HG02678 (cell line): ENCODE results near the gene IBA57.
"Not testable (repeated sequence)": the region's sequence is repeated elsewhere in the genome, so short reads cannot be mapped to it uniquely, and the experiment has no call there.

Experiments
- ATAC-seq: cut with Tn5 transposase; IDR thresholded peaks from one replicate; pipeline ENCODE4 v1.9.1; 2021; ENCODE audit warnings: mild to moderate bottlenecking, moderate library complexity; ENCODE audit not compliant: unreplicated experiment

Gene IBA57

GRCh38 chr1:228184152-228184551 lies 18.5 kb downstream of the IBA57 start:
- ATAC-seq: no peak

DNA sequence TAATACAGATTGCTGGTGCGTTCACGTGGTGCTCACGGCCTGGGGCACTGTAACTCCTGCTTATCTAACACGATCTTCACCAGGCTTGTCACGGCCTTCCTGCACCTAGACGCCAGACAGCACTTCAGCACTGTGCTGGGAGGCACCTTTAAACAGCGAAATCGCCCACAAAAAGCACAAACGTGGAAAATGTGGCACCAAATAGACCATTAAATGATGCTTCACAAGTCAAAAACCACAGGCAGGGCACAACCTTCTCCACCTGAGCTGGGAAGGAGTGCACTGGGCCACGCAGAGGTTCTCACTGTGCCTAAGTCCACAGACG lies 20.0 kb downstream of the IBA57 start:
- ATAC-seq: no peak

- ATAC-seq: not testable (repeated sequence)
These were observed 22.6 kb downstream of the IBA57 start for GRCh38 chr1:228188249-228188648.

DNA sequence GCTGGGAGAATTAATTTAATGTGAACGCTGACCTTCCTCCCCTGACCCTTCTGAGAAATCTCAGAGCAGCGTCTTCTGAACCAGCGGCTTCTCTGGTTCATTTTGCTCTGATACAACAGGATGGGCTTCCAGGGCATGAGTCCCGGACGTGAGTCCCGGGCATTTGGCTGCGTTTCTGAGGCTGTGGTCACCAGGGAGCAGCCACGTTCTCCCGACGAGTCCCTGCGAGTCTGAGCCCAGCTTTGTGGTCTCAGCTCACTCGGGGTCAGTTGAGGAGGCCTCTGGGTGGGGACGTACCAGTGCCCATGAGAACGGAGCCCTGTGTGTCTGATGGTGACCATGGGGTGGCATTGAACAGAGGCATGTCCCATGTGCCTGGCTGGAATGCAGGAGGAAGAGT lies 24.6 kb downstream of the IBA57 start:
- no peak for ATAC-seq

DNA sequence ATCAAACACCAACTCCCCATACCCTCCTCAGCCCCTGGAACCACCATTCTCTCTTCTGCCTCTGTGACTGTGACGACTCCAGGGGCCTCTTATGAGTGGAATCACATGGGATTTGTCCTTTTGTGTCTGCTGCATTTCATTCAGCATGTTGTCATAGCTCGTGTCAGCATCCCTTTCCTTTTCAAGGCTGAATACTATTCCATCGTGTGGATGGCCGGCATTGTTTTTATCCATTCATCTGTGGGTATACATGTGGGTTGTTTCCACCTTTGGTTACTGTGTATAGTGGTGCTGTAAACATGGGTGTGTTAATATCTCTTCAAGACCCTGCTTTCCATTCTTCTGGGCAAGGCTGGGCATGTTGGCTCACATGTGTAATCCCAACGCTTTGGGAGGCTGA lies 25.2 kb downstream of the IBA57 start:
- ATAC-seq: no peak

- ATAC-seq: no peak
These were observed 28.8 kb downstream of the IBA57 start for GRCh38 chr1:228194436-228194835.

- ATAC-seq: no peak
These were observed 29.6 kb downstream of the IBA57 start for GRCh38 chr1:228194921-228195812.

DNA sequence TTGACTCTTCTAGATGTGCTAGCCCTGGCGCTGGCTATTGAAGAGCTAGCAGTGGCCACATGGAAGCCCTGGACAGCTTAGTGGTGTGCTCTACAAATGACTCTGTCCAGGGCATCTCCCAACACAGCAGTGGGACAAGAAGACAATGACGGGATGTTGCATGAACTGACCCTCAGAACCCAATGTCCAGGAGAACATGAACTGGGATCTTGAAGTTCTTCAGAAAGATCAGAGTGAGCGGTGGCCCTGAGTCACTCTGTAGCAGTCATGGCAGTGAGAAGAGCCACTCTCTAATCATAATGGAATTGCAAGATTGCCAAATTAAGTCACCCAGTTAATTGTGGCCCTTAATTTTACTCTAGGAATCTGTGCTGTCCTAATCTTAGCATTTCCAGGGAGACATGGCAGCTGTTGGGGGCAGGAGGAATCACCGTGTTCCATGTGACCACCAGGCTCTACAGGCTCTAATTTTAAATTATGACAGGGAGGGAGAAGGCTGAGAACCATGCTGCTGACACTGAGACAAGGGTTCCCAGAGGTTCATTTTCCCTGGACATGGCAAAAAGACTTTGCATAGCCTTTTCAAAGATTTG lies 32.0 kb downstream of the IBA57 start:
- ATAC-seq: no peak

DNA sequence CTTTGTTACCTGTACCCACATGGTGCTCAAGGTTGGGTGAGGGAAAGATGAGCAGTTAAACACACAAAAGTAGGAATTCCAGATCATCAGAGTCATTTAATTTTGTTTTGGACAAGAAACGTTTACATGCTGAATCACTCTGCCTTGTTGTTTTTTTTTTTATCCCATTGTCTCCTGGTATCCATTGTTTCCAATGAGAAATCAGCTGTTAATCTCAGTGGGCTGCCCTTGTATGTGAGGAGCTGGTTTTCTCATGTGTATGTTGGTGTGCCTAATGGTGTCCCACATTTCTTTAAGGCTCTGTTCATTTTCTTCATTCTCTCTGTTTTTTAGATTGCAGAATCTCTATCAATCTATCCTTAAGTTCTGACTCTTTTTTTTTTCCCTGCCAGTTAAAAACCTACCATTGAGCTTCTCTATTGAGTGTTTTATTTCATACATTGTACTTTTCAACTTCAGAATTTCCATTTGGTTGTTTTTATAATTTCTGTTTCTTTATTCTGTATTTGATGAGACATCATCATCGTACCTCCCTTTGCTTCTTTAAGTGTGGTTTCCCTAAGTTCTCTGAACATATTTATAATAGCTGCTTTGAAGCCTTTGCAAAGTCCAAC lies 33.5 kb downstream of the IBA57 start:
- no peak for ATAC-seq

DNA sequence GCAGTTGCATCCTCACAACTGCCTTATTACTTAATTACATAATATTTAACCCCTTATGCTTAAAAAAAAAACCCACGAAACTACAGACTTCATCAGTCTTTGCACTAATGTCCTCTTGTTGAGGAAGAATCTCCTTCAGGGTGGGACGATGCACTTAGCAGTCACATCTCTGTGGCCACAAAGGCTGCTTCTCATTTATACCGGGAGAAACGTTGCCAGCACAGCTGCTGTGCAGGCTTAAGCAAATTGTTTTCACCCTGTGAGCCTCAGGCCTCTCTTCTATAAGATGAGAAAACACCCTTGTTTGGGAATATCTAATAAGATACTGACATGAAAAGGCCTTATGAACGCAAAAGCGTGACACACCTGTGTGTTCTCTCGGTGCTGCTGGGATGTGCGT lies 39.4 kb downstream of the IBA57 start:
- no peak for ATAC-seq

- no peak for ATAC-seq
These were observed 40.2 kb downstream of the IBA57 start for GRCh38 chr1:228205526-228206436.

GRCh38 chr1:228206582-228207351 lies 41.2 kb downstream of the IBA57 start:
- ATAC-seq: no peak

GRCh38 chr1:228207381-228207810 lies 41.8 kb downstream of the IBA57 start:
- no peak for ATAC-seq

DNA sequence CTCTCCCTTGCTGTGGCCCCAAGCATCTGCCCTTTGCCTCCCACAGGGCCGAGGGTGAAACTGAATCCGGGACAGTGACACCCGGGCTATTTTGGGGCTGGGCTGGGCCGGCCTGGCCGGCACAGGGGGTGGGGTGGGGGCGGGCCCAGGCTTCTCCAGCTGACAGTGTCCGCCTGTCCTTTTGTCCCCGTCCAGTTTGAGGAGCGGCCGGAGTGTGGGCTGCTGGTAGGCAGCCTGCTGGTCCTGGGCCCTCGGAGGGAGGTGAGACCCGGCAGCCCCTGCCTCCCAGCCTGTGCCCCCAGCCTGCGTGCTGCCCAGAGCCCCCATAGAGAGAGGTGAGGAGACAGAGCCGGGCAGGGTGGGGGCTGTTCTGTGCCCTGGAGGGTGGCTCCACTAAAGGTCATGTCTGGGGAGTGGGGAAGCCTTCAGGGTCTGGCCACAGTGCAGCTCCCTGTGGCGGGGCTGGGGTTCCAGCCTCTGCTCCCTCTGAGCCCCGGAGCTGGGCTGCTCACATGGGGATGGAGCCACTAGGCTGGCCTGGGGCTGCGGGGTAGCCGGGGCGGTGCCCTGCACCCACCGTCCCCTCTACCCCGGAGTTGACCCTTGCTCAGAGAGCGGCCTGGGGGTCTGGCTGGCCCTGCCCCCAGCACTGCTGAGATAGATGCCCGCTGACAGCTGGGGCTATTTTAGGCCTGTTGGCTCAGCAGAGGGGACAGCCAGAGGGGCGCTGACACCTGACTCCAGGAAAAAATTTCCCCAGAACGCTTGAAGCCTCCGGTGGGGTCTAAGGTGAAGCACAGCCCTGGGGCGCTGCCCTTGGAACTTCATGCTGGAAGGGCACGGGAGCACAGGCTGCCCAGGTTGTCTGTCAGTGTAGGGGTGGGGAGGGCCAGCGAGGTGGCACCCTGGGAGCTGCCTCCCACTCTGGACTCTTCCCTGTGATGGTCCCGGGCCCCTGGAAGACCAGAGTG lies 42.5 kb downstream of the IBA57 start, which contains the start of gene OBSCN:
Gene OBSCN (plus strand): TSS at position 194 of the 971 bp plus-strand sequence. CDS start 3,740 bp downstream, outside the sequence.
- no peak for ATAC-seq

- ATAC-seq: no peak
These were observed 43.4 kb downstream of the IBA57 start for GRCh38 chr1:228208831-228209551.

- ATAC-seq: no peak
These were observed 44.1 kb downstream of the IBA57 start for GRCh38 chr1:228209657-228210056.

DNA sequence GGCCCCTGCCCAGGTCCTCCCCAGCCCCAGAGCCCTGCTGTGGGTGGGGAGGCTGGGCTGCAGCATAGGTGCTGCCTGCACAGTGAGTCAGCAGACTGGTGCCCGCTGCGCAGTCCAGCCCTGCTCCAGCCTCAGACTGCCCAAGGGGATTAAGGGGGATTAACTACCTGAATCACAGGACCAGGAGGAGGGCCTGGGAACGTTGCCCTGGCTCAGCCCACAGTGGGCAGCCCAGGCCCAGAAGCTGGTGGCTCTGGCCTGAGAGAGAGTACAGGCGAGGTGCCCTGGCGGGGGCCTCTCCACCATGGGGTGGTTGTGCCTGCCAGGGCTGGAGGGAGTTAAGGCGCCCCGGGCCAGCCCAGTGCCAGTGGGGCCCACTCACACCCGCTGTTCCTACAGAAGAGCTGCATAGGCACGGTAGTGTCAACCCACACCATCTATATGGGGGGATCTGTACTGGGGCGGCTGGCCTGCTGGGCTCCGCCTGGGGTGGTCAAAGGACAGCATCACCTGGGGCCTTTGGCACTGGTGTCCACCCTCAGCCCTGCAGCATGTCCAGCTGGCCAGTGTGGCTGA lies 44.6 kb downstream of the IBA57 start:
- no peak for ATAC-seq
